ENCODE measurements around the gene PTPN6. TPM values are rescaled to one million over a fixed set of nuclear protein-coding genes. Genes with fewer than 3 reads are reported as not detected.

The PTPN6 gene
- total RNA-seq, 1 experiment from 2014 or later: 19.8 TPM

DNA sequence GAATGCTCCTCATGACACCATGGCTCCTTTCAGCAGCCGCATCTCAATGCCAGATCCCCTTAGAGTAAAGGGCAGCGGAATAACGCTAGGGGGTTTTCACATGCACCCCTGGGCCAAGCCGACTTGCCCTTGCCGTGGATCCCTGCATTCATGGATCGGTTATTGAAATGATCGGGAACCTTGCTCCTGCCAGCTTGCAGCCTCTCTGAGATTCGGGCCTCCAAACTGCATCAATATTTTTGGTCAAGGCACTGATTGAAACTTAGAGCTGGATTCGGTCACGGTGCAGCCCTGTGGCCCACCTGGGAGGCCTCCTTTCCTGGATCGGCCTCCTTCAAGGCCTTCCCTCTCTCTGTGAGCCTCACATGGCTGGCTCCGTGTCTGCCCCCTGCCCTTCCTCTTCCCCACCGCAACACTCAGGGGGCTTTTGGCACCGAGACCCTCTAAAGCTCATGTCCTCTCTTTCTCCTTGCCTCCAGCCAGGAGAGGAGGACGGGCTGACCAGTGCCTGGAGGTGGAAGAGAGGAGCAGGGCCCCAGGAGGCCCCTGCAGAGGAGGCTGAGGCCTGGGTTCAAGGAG is 1.8 kb downstream of the PTPN6 start:
- H4K8ac ChIP-seq (replicated peaks; ENCODE audit: insufficient read length, low read depth, low read length): no peak overlapping the region
- no peaks in the 10 kb centered on the region for H3K23me2 ChIP-seq (ENCODE audit: insufficient read length, low read depth, low read length, poor library complexity, severe bottlenecking)
- Mint-ChIP-seq H3K4me1 (peaks cover 14 to 26% of the 10 kb centered on the region in 2 experiments), H3K27ac (peak overlapping the region in 1 of 3 experiments; percentile 81; a peak in 1 of 7 replicates), H3K36me3 (ENCODE audit: insufficient read depth in 1 of 3, low read depth in 3 of 3) (peaks cover 0 to 6% (median 0%) of the 10 kb centered on the region in 3 experiments; a peak in 4 of 7 replicates), H3K4me3 (no peak overlapping the region), H3K9me3 (no peaks in the 10 kb centered on the region), H3K27me3 (ENCODE audit: low read depth) (no peaks in the 10 kb centered on the region; the same call in 1 of the 2 replicates)
- no peak overlapping the region for H3K4me2 ChIP-seq (ENCODE audit: insufficient read depth, insufficient read length, low read length)
- H2AFZ ChIP-seq (ENCODE audit: low read length): no peak overlapping the region
- no peak overlapping the region for H3K27ac ChIP-seq (ENCODE audit: insufficient read length, low read depth, low read length)
- H3K14ac ChIP-seq (ENCODE audit: insufficient read depth, low read length): no peak overlapping the region
- peaks cover 2% of the 10 kb centered on the region for H4K20me1 ChIP-seq (ENCODE audit: control insufficient read depth, insufficient read depth, insufficient read length)
- H3K56ac ChIP-seq (ENCODE audit: insufficient read length, low read depth, low read length): no peak overlapping the region
- no peak overlapping the region for H2BK12ac ChIP-seq (ENCODE audit: insufficient read length, low read depth, low read length)
- H3K27me3 ChIP-seq (ENCODE audit: insufficient read depth, low read length): no peaks in the 10 kb centered on the region
- H4K5ac ChIP-seq (ENCODE audit: insufficient read length, low read depth, low read length): no peak overlapping the region
- no peak overlapping the region for H3K23ac ChIP-seq (ENCODE audit: insufficient read length, low read depth, low read length)
- no peaks in the 10 kb centered on the region for H3K9me3 ChIP-seq (ENCODE audit: control insufficient read depth, low read depth, low read length)
- H3K79me2 ChIP-seq (ENCODE audit: insufficient read depth, low read length): no peaks in the 10 kb centered on the region
- no peak overlapping the region for H3K4ac ChIP-seq (ENCODE audit: low read depth, low read length)
- no peak overlapping the region for H2BK5ac ChIP-seq (ENCODE audit: insufficient read length, low read length)
- no peak overlapping the region for H3T11ph ChIP-seq (ENCODE audit: low read length)
- TF ChIP-seq, protein P1, sequence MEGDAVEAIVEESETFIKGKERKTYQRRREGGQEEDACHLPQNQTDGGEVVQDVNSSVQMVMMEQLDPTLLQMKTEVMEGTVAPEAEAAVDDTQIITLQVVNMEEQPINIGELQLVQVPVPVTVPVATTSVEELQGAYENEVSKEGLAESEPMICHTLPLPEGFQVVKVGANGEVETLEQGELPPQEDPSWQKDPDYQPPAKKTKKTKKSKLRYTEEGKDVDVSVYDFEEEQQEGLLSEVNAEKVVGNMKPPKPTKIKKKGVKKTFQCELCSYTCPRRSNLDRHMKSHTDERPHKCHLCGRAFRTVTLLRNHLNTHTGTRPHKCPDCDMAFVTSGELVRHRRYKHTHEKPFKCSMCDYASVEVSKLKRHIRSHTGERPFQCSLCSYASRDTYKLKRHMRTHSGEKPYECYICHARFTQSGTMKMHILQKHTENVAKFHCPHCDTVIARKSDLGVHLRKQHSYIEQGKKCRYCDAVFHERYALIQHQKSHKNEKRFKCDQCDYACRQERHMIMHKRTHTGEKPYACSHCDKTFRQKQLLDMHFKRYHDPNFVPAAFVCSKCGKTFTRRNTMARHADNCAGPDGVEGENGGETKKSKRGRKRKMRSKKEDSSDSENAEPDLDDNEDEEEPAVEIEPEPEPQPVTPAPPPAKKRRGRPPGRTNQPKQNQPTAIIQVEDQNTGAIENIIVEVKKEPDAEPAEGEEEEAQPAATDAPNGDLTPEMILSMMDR (conservative IDR thresholded peaks at IDR 0.05): no peak
- H3K9ac ChIP-seq (ENCODE audit: extremely low read depth, insufficient read length, low read length): no peak overlapping the region
- H4K91ac ChIP-seq (ENCODE audit: insufficient read length, low read depth, low read length): no peak overlapping the region
- H2AK5ac ChIP-seq (ENCODE audit: insufficient read length, low read length): no peak overlapping the region
- H3K18ac ChIP-seq (ENCODE audit: insufficient read length, low read depth, low read length): no peak overlapping the region
- H3K4me1 ChIP-seq (ENCODE audit: insufficient read depth, low read length): peaks cover 2% of the 10 kb centered on the region; the same call in 1 of the 2 replicates
- H2BK120ac ChIP-seq (ENCODE audit: low read depth, low read length, poor library complexity, severe bottlenecking): no peak overlapping the region
- H2BK20ac ChIP-seq (ENCODE audit: low read depth, low read length, poor library complexity, severe bottlenecking): no peak overlapping the region
- H3K79me1 ChIP-seq (ENCODE audit: insufficient read depth, low read depth, low read length, poor library complexity, severe bottlenecking): no peaks in the 10 kb centered on the region
- no peak overlapping the region for H2BK15ac ChIP-seq (ENCODE audit: low read depth, low read length)
- DNase-seq: no peak
- WGBS (ENCODE audit: extremely low coverage, insufficient read length, low lambda C conversion rate): no CpG with 5 or more reads among the region's 15 CpGs

Data from H9 (cell line).